Sigmoid colon (tissue), 7 donors: ENCODE results near the gene TIMM10. TPM values are rescaled to one million over a fixed set of nuclear protein-coding genes. Genes with fewer than 3 reads are reported as not detected.
A peak's percentile ranks its signal among the peaks of the same experiment; 100 is the strongest.

Experiments used
- DNase-seq: peaks from one replicate; pipeline ENCODE4 v3.0.0-alpha.2; 2019
- H3K27ac ChIP-seq, 4 donors: fragments of 200-600 bp; sonication (generic); one replicate each; pipeline ENCODE4 v1.5.1; 2016 to 2019; ENCODE audit warnings: mild to moderate bottlenecking in 1 of 4
- H3K27me3 ChIP-seq, 3 donors: fragments of 200-600 bp; sonication (generic); one replicate each; pipeline ENCODE4 v1.5.1; 2019; ENCODE audit warnings: mild to moderate bottlenecking in 1 of 3
- H3K36me3 ChIP-seq, 4 donors: fragments of 200-600 bp; sonication (generic); one replicate each; pipeline ENCODE4 v1.5.1; 2016 to 2019
- H3K4me1 ChIP-seq, 4 donors: fragments of 200-600 bp; sonication (generic); one replicate each; pipeline ENCODE4 v1.5.1; 2017 to 2019
- H3K4me3 ChIP-seq, 4 donors: fragments of 200-600 bp; sonication (generic); one replicate each; pipeline ENCODE4 v1.5.1; 2017 to 2019; ENCODE audit warnings: mild to moderate bottlenecking in 2 of 4, moderate library complexity in 1 of 4
- H3K9me3 ChIP-seq, 4 donors: fragments of 200-600 bp in 3 of 4; sonication (generic) in 3 of 4; one replicate each; pipeline versions ENCODE4 v1.5.1 to v1.6.1; 2013 to 2019
- EP300 ChIP-seq, 4 donors: sonication (generic); formaldehyde crosslinking; IDR thresholded peaks; one replicate each; pipeline ENCODE4 v1.6.1; 2017; ENCODE audit warnings: antibody characterized with exemption in 4 of 4
- POLR2A ChIP-seq, 2 donors: fragments of 450-650 bp; IDR thresholded peaks; one replicate each; pipeline ENCODE4 v1.6.1; 2016; ENCODE audit warnings: antibody characterized with exemption in 2 of 2, mild to moderate bottlenecking in 2 of 2, moderate library complexity in 2 of 2
- POLR2AphosphoS5 ChIP-seq, 4 donors: sonication (generic); formaldehyde crosslinking; IDR thresholded peaks; one replicate each; pipeline ENCODE4 v1.6.1; 2017; ENCODE audit warnings: antibody characterized with exemption in 4 of 4
- WGBS, 2 donors: extraction: QIAGEN DNeasy Blood & Tissue Kit; methylation state at CpG; one replicate each; pipeline ENCODE4 v1.1.7; 2013; 5-methylcytosine and 5-hydroxymethylcytosine counted together
- intact Hi-C: fragments of 100-400 bp; cut with DNase I; formaldehyde crosslinking; loops from one replicate; pipeline ENCODE4 v1.15.1; 2023
- polyA plus RNA-seq, 3 donors: library from polyadenylated mRNA; stranded (reverse); fragments of 200-250 nt; gene quantifications; one replicate each; pipeline ENCODE4 v1.2.3, GENCODE V29; 2013
- total RNA-seq, 4 donors: library from RNA; depleted of rRNA; stranded (reverse); fragments of >200 nt; gene quantifications; one replicate each; pipeline ENCODE4 v1.1.0, GENCODE V29; 2016
- TF ChIP-seq, protein P1 (sequence below), 4 experiments: fragments of 450-650 bp in 3 of 4; fragments of 200-600 bp in 1 of 4; IDR thresholded peaks; one replicate each; pipeline ENCODE4 v1.5.1; 2016 to 2019; ENCODE audit warnings: antibody characterized with exemption in 4 of 4, mild to moderate bottlenecking in 3 of 4, moderate library complexity in 2 of 4
- donor health status: healthy with polysubstance abuse.
- donor health status: Bipolar disorder and iron deficiency.
- donor health status: healthy.

The TIMM10 gene
- total and polyA plus RNA-seq, 7 donors = 22.4 to 62.9 (median 48.0) TPM

- DNase-seq = peak; percentile 99
Measured at GRCh38 chr11:57499413-57499982, 31.1 kb downstream of the TIMM10 start.

DNA sequence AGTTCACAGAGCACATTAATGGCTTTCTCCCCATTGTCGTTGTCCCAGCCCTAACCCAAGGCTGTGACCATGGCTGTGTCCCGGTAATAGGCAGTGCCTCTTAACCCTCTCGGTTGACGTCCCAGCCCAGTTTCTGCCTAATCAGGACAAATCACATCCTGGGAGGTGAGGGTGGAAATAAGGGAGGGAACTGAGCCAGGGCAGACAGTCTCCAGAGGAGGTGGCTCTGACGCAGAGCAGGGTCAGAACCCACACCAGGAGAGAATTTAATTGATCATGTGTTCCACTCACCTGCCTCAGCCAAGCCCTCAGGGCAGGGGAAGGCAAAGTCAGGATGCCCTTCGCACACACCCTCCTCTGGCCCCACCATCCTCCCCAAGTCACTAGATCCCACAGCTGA, 32.0 kb downstream of the TIMM10 start:
- no peak for DNase-seq
- Histone ChIP-seq H3K4me1 (peaks cover 2 to 23% (median 19%) of the 10 kb centered on the region in 4 donors), H3K9me3 (no peaks in the 10 kb centered on the region), H3K27ac (peak overlapping the region; percentile 77 to 80 (median 80)), H3K4me3 (no peak overlapping the region), H3K27me3 (no peaks in the 10 kb centered on the region), H3K36me3 (peaks cover 0 to 38% (median 5%) of the 10 kb centered on the region in 4 donors)
- WGBS, 2 donors = 95 to 96% methylated on average over 6 of the region's 6 CpGs
- intact Hi-C loops = loop anchor here (5.0 kb wide), 1 partner anchor 41 kb away; no protein-coding TSS in a partner anchor
- no peak for TF ChIP-seq EP300 (IDR thresholded peaks at IDR 0.05)
- TF ChIP-seq POLR2A (IDR thresholded peaks at IDR 0.05) = no peak
- no peak for TF ChIP-seq POLR2AphosphoS5 (IDR thresholded peaks at IDR 0.05)
- TF ChIP-seq, protein P1, sequence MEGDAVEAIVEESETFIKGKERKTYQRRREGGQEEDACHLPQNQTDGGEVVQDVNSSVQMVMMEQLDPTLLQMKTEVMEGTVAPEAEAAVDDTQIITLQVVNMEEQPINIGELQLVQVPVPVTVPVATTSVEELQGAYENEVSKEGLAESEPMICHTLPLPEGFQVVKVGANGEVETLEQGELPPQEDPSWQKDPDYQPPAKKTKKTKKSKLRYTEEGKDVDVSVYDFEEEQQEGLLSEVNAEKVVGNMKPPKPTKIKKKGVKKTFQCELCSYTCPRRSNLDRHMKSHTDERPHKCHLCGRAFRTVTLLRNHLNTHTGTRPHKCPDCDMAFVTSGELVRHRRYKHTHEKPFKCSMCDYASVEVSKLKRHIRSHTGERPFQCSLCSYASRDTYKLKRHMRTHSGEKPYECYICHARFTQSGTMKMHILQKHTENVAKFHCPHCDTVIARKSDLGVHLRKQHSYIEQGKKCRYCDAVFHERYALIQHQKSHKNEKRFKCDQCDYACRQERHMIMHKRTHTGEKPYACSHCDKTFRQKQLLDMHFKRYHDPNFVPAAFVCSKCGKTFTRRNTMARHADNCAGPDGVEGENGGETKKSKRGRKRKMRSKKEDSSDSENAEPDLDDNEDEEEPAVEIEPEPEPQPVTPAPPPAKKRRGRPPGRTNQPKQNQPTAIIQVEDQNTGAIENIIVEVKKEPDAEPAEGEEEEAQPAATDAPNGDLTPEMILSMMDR (IDR thresholded peaks at IDR 0.05) = no peak

More at GRCh38 chr11:57499413-57499982, 31.1 kb downstream of the TIMM10 start:
- Histone ChIP-seq H3K4me3 (peak overlapping the region; percentile 9 to 43 (median 34)), H3K27me3 (no peaks in the 10 kb centered on the region), H3K36me3 (peaks cover 0 to 40% (median 5%) of the 10 kb centered on the region in 4 donors), H3K27ac (peak overlapping the region; percentile 77 to 80 (median 80)), H3K9me3 (no peaks in the 10 kb centered on the region), H3K4me1 (peaks cover 0 to 23% (median 19%) of the 10 kb centered on the region in 4 donors)
- 8 to 29% methylated on average over 35 of the region's 35 CpGs for WGBS, 2 donors
- TF ChIP-seq, protein P1 (IDR thresholded peaks at IDR 0.05) = no peak
- TF ChIP-seq EP300 (IDR thresholded peaks at IDR 0.05) (peak in 1 of 4 donors; percentile 56), POLR2AphosphoS5 (IDR thresholded peaks at IDR 0.05) (peak in 3 of 4 donors; percentile 63 to 73 (median 66)), POLR2A (IDR thresholded peaks at IDR 0.05) (no peak)
- intact Hi-C loops = loop anchor here (5.0 kb wide), 1 partner anchor 42 kb away; no protein-coding TSS in a partner anchor

DNA sequence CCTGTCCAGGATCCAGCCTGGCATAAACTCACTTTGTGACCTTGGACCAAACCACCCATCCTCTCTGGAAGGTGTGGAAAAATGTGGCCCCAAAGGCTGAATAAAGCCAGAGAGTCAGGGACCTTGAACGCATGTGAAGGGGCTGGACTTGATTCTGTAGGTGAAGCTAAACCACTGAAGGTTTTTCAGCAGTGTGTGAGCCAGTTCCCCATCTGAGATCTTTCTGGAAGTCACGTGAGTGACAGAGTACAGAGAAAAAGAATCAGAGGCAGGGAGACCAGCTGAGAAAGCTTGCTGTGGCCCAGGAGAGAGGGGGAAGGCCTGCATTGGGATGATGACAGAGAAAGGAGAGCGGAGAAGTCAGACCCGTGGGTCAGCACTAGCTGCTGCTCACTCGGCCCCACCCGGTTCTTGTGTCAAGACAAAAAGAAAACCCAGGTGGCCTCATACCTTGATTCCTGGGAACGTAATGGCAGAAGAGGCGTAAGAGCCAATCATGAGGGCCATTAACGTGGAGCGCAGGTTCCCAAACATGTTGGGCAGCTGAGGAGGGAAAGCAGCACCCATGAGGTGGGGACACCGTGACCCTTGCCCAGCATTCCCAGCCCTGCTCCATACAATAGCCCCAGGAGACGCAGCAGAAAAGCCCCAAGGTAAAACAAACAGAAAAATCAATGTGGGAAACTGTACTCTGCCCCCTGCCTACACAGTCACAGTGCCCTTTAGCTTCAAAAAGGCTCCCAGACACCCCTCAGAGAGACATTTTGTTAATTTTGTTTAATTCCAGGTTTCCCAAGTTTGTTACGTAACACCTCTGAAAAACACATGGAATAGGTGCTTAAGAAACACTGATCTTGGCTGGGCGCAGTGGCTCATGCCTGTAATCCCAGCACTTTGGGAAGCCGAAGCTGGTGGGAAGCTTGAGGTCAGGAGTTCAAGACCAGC, 33.0 kb downstream of the TIMM10 start:
- no peak for DNase-seq
- TF ChIP-seq EP300 (IDR thresholded peaks at IDR 0.05) = no peak
- TF ChIP-seq, protein P1 (IDR thresholded peaks at IDR 0.05) = no peak
- TF ChIP-seq POLR2AphosphoS5 (IDR thresholded peaks at IDR 0.05) = no peak
- TF ChIP-seq POLR2A (IDR thresholded peaks at IDR 0.05) = no peak
- no peak overlapping the region for H3K4me3 ChIP-seq
- intact Hi-C loops = loop anchor here (5.0 kb wide), 1 partner anchor 40 kb away; no protein-coding TSS in a partner anchor
- peaks cover 0 to 38% (median 5%) of the 10 kb centered on the region in 4 donors for H3K36me3 ChIP-seq
- no peaks in the 10 kb centered on the region for H3K9me3 ChIP-seq
- no peak overlapping the region for H3K27ac ChIP-seq
- 95 to 96% methylated on average over 15 of the region's 15 CpGs for WGBS, 2 donors
- no peaks in the 10 kb centered on the region for H3K27me3 ChIP-seq
- H3K4me1 ChIP-seq = peaks cover 2 to 23% (median 19%) of the 10 kb centered on the region in 4 donors

DNA sequence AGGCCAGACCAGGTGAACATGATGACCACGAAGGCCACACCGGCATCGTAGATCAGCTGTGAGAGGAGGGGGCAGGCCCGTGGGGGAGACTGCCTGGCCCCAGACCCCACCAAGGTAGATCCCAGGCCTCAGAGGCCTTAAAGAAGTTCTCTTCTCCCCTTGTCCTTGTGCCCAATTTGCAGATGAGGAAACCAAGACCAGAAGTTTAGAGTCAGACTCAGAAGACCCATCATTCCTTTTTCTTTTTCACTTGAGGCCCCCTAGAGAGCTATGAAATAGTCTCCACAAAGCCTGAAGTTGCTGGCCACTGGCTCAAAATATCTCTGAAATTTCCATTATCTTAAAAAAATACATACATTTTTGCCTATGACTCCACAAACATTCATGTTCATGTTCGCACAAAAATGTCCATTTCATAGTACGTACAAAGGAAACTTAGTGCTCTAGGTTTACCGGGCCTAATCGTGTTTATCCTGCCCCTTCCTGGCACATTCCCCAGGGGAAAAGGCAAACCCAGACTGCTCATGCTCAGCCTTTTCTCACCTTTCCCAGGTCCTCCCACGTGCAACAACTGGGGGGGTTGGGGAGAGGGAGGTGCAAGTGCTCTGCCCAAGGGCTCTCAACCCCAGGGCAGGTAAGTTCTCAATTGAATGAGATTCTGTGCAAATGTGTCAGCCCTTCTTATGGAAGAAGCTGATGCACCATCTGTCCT, 34.3 kb downstream of the TIMM10 start:
- no peaks in the 10 kb centered on the region for H3K27me3 ChIP-seq

More for the DNA sequence above, 34.3 kb downstream of the TIMM10 start:
- TF ChIP-seq POLR2A (IDR thresholded peaks at IDR 0.05) (no peak), EP300 (IDR thresholded peaks at IDR 0.05) (no peak), POLR2AphosphoS5 (IDR thresholded peaks at IDR 0.05) (no peak)
- TF ChIP-seq, protein P1 (IDR thresholded peaks at IDR 0.05) = no peak
- Histone ChIP-seq H3K27ac (no peak overlapping the region), H3K36me3 (peaks cover 0 to 37% (median 5%) of the 10 kb centered on the region in 4 donors), H3K4me3 (no peak overlapping the region), H3K9me3 (no peaks in the 10 kb centered on the region), H3K4me1 (peaks cover 2 to 23% (median 19%) of the 10 kb centered on the region in 4 donors)
- 88 to 90% methylated on average over 9 of the region's 9 CpGs for WGBS, 2 donors
- no peak for DNase-seq
- intact Hi-C loops = loop anchor here (5.0 kb wide), 1 partner anchor 39 kb away; no protein-coding TSS in a partner anchor
